ENCODE data around the gene CACNA1B. TPM values are rescaled to one million over a fixed set of nuclear protein-coding genes. Genes with fewer than 3 reads are reported as not detected.

CACNA1B gene
- total RNA-seq, 1 experiment from 2014 or later, result not detected

DNA sequence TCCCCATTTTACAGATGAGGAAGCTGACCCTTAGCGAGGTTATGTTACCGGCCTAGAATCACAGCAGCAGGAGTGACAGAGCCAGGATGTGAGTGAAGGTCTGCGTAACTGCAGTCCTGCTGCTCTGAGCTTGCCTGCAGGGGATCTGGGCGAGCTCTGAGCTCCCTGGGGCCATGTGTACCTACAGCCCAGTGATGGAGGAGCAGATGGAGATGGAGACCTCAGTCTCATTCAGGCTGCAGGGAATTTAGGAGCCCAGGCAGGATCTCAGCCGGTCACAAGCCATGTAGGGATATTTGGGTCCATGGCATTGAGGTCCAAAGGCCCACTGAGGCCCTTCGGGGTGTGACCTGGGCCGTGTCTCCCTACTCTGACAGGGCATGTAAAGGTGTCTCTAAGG lies 170.6 kb downstream of the CACNA1B start:
- no peaks in the 10 kb centered on the region for H3K36me3 Mint-ChIP-seq (ENCODE audit: insufficient read depth, unreplicated experiment)
- CTCF ChIA-PET, result no interaction called here

DNA sequence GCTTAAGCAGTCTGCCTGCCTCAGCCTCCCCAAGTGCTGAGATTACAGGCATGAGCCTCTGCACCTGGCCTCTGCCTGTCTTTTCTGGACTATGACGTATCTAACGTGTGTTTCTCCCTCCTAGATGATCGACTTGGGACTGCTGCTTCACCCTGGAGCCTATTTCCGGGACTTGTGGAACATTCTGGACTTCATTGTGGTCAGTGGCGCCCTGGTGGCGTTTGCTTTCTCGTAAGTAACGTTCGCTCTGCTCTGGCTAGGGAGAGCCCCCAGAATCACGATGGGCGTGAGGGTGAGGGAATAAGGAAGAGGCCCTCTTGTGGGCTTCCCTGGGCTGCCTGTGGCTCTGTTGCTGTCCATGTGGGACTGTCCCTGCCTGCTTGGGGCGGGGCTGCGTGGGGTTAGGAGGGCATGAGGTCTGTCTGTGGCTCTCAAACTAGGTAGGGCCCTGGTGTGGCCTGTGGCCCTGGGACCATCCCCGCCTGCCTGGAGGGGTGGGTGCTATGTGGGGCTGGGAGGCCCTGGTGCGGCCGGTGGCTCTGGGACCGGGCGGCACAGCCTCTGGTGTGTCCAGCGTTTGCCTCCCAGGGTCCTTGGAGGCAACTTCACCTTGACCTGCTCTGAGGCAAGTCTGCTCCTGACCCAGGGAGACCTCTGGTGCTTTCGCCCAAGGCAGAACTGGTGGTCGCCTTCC lies 171.7 kb downstream of the CACNA1B start:
- no TSS peak for BruUV-seq (replicated peaks)
- TF ChIP-seq, protein P1, sequence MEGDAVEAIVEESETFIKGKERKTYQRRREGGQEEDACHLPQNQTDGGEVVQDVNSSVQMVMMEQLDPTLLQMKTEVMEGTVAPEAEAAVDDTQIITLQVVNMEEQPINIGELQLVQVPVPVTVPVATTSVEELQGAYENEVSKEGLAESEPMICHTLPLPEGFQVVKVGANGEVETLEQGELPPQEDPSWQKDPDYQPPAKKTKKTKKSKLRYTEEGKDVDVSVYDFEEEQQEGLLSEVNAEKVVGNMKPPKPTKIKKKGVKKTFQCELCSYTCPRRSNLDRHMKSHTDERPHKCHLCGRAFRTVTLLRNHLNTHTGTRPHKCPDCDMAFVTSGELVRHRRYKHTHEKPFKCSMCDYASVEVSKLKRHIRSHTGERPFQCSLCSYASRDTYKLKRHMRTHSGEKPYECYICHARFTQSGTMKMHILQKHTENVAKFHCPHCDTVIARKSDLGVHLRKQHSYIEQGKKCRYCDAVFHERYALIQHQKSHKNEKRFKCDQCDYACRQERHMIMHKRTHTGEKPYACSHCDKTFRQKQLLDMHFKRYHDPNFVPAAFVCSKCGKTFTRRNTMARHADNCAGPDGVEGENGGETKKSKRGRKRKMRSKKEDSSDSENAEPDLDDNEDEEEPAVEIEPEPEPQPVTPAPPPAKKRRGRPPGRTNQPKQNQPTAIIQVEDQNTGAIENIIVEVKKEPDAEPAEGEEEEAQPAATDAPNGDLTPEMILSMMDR (IDR thresholded peaks at IDR 0.05; ENCODE audit: unreplicated experiment), result no peak
- Mint-ChIP-seq H3K27me3 (ENCODE audit: unreplicated experiment) (peaks cover 67% of the 10 kb centered on the region), H3K36me3 (ENCODE audit: insufficient read depth, unreplicated experiment) (no peaks in the 10 kb centered on the region), H3K9me3 (ENCODE audit: low read depth, unreplicated experiment) (peaks cover 1% of the 10 kb centered on the region), H3K4me1 (ENCODE audit: low read depth, unreplicated experiment) (no peaks in the 10 kb centered on the region), H3K27ac (ENCODE audit: unreplicated experiment) (no peak overlapping the region), H3K4me3 (ENCODE audit: low read depth, unreplicated experiment) (no peak overlapping the region)
- no peak for DNase-seq
- CTCF ChIA-PET, result no interaction called here
- intact Hi-C loops (cut with micrococcal nuclease; ENCODE audit: unreplicated experiment), result no loop called here

More for the DNA sequence above, 170.6 kb downstream of the CACNA1B start:
- TF ChIP-seq, protein P1 (IDR thresholded peaks at IDR 0.05; ENCODE audit: unreplicated experiment), result no peak
- DNase-seq, result no peak
- BruUV-seq (replicated peaks), result no TSS peak
- intact Hi-C loops (cut with micrococcal nuclease; ENCODE audit: unreplicated experiment), result no loop called here
- Mint-ChIP-seq H3K4me3 (ENCODE audit: low read depth, unreplicated experiment) (no peak overlapping the region), H3K27me3 (ENCODE audit: unreplicated experiment) (peaks cover 67% of the 10 kb centered on the region), H3K4me1 (ENCODE audit: low read depth, unreplicated experiment) (no peaks in the 10 kb centered on the region), H3K9me3 (ENCODE audit: low read depth, unreplicated experiment) (peaks cover 3% of the 10 kb centered on the region), H3K27ac (ENCODE audit: unreplicated experiment) (no peak overlapping the region)

DNA sequence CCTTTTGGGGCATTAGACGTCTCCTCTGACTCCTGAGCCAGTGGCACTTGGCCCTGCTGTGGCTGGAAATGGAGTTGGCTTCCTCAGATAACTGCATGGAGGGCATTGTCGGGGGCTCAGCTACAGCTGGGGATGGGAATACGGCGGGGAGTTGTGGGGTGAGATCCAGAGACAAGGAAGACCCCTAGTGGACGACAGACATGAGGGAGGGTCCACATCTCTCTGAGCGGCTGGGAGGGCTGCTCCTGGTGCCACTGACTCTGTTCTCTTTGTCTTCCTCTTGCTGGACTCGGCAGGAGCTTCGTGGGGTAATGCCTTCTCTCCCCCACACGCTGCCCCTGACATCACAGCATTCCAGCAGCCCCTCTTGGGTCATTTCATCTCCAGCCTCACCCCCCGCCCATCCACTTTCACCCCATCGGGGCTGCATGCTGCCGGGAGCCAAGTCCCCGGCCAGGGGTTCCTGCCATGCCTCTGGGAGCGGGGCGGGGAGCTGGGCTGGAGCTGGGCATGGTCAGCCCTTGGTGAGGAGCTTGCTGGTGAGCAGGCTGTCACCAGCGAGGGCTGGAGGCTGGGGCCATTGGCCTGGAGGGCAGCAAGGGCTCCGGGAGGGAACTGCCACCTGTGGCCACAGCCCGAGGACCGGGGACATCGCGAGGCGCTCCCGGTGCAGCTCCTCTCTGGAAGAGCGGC lies 172.3 kb downstream of the CACNA1B start:
- TF ChIP-seq, protein P1 (IDR thresholded peaks at IDR 0.05; ENCODE audit: unreplicated experiment), result no peak
- no peak overlapping the region for H3K27ac Mint-ChIP-seq (ENCODE audit: unreplicated experiment)
- BruUV-seq (replicated peaks), result no TSS peak
- CTCF ChIA-PET, result no interaction called here
- no peak overlapping the region for H3K4me3 Mint-ChIP-seq (ENCODE audit: low read depth, unreplicated experiment)
- no peaks in the 10 kb centered on the region for H3K4me1 Mint-ChIP-seq (ENCODE audit: low read depth, unreplicated experiment)
- intact Hi-C loops (cut with micrococcal nuclease; ENCODE audit: unreplicated experiment), result no loop called here
- H3K27me3 Mint-ChIP-seq (ENCODE audit: unreplicated experiment), result peaks cover 67% of the 10 kb centered on the region
- no peaks in the 10 kb centered on the region for H3K9me3 Mint-ChIP-seq (ENCODE audit: low read depth, unreplicated experiment)
- no peak for DNase-seq
- no peaks in the 10 kb centered on the region for H3K36me3 Mint-ChIP-seq (ENCODE audit: insufficient read depth, unreplicated experiment)

DNA sequence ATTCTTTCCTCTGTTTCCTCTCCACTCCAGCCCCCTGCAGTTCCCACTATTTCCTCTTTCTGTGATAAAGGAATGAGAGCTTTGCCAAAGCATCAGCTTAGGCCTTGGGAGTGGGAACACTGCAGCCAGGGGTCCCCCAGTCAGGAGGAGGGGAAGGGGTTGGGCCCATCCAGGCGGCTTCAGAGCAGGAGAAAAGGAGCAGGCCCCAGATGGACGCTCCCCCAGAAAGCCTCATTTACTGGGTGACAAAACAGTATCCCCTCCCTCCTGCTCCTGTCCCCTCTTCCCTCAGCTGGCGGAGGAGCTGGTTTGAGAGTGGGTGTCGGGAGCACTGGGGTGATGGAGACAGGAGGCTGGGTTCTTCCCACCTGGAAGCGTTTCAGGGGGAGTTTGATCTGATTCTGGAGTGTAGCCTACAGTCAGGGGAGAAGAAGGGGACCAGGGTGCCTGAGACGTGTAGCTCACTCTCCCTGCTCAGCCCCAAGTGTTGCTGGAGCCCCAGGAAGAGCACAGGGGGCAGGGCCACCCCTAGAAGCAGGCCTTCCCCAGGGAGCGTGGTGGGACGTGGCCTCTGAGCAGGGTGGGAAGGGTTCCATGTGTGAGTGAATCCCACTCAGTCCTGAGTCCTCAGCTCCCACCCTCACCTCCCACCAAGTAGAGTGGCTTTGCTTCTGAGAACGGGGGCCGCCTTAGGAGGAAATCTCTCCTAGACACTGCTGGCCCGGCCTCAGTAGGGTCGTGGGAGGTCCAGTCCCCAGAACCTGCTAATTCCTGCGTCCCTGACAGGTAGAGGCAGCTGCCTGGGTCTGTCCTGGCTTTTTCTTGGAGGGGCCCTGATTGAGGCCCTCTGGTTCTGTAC lies 173.1 kb downstream of the CACNA1B start:
- no TSS peak for BruUV-seq (replicated peaks)
- intact Hi-C loops (cut with micrococcal nuclease; ENCODE audit: unreplicated experiment), result no loop called here
- no peaks in the 10 kb centered on the region for H3K36me3 Mint-ChIP-seq (ENCODE audit: insufficient read depth, unreplicated experiment)
- TF ChIP-seq, protein P1 (IDR thresholded peaks at IDR 0.05; ENCODE audit: unreplicated experiment), result no peak
- peaks cover 64% of the 10 kb centered on the region for H3K27me3 Mint-ChIP-seq (ENCODE audit: unreplicated experiment)
- CTCF ChIA-PET, result no interaction called here
- no peak overlapping the region for H3K27ac Mint-ChIP-seq (ENCODE audit: unreplicated experiment)
- H3K9me3 Mint-ChIP-seq (ENCODE audit: low read depth, unreplicated experiment), result no peaks in the 10 kb centered on the region
- DNase-seq, result no peak
- no peaks in the 10 kb centered on the region for H3K4me1 Mint-ChIP-seq (ENCODE audit: low read depth, unreplicated experiment)
- no peak overlapping the region for H3K4me3 Mint-ChIP-seq (ENCODE audit: low read depth, unreplicated experiment)
